Parathyroid adenoma (tissue), 2 donors: ENCODE measurements around the gene GKN2.

ENCODE experiments used
- H2AFZ ChIP-seq: fragments of 300-600 bp; sonication (generic); one replicate; pipeline ENCODE4 v1.7.0; 2017; ENCODE audit warnings: antibody characterized with exemption, mild to moderate bottlenecking
- H3K27ac ChIP-seq: fragments of 300-600 bp; sonication (generic); one replicate; pipeline ENCODE4 v1.7.0; 2017
- H3K27me3 ChIP-seq: fragments of 300-600 bp; sonication (generic); one replicate; pipeline ENCODE4 v1.7.0; 2017; ENCODE audit warnings: low read length; ENCODE audit not compliant: control insufficient read depth, insufficient read depth
- H3K36me3 ChIP-seq: fragments of 300-600 bp; sonication (generic); one replicate; pipeline ENCODE4 v1.7.0; 2017; ENCODE audit warnings: low read length; ENCODE audit not compliant: control insufficient read depth, insufficient read depth
- H3K4me1 ChIP-seq: fragments of 300-600 bp; sonication (generic); one replicate; pipeline ENCODE4 v1.7.0; 2017; ENCODE audit warnings: control low read depth
- H3K4me2 ChIP-seq: fragments of 300-600 bp; sonication (generic); one replicate; pipeline ENCODE4 v1.7.0; 2017; ENCODE audit warnings: low read length
- H3K4me3 ChIP-seq: fragments of 300-600 bp; sonication (generic); one replicate; pipeline ENCODE4 v1.7.0; 2017; ENCODE audit warnings: low read depth, low read length
- H3K79me2 ChIP-seq: fragments of 300-600 bp; sonication (generic); one replicate; pipeline ENCODE4 v1.7.0; 2017; ENCODE audit warnings: control low read depth
- H3K9ac ChIP-seq: fragments of 300-600 bp; sonication (generic); one replicate; pipeline ENCODE4 v1.7.0; 2017; ENCODE audit warnings: mild to moderate bottlenecking
- H3K9me3 ChIP-seq: fragments of 300-600 bp; sonication (generic); one replicate; pipeline ENCODE4 v1.7.0; 2017; ENCODE audit warnings: low read length; ENCODE audit not compliant: control insufficient read depth
- CTCF ChIP-seq: fragments of 300-600 bp; sonication (generic); IDR thresholded peaks from one replicate; pipeline ENCODE4 v1.7.0; 2017; ENCODE audit warnings: antibody characterized with exemption, mild to moderate bottlenecking
- donor health status: primary hyperparathyroidism.

The GKN2 gene

GRCh38 chr2:68974251-68974650 is 21.6 kb upstream of the GKN2 start, which contains the start of gene GKN1:
Gene GKN1 (plus strand): TSS chr2:68974636. CDS start chr2:68974678, 42 bp downstream.
- Histone ChIP-seq H3K27ac (no peak within 1 kb of the TSS), H3K9me3 (no peaks in the 10 kb centered on the region), H3K27me3 (no peaks in the 10 kb centered on the region), H2AFZ (no peak within 1 kb of the TSS), H3K4me2 (no peak within 1 kb of the TSS), H3K36me3 (no peaks in the 10 kb centered on the region), H3K4me1 (no peaks in the 10 kb centered on the region), H3K4me3 (no peak within 1 kb of the TSS), H3K79me2 (no peaks in the 10 kb centered on the region), H3K9ac (no peak within 1 kb of the TSS)
- TF ChIP-seq CTCF, result no peak

DNA sequence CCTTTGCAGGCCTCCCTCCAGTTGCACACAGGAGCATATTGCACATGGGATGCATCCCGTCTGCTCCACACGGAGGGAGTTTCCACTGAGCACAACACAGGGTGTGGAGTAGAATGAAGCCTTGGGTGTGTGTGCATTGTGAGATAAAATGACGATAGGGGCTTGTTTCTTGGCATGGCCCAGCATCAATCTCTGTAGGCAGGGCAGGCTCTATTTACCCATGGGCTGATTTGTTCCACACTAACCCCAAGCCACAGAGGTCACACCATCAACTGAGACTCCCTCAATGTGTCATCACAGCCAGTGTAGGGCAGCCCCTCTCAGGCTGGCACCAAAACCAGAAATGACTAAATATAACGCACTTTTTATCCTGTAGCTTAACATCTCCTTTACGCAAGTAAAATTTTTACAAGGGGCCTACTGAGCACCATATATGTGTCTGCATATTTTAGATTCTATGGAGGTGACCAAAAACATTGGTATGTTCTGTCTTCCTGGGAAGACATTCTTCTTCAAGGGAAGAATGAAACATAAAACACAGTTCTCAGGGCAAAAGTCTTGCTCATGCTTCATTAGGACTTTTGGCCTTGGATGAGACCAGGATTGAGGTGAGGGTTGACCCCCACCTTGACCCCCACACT is 19.0 kb upstream of the GKN2 start:
- Histone ChIP-seq H3K4me2 (no peak overlapping the region), H3K27me3 (no peaks in the 10 kb centered on the region), H3K79me2 (no peaks in the 10 kb centered on the region), H3K4me1 (no peaks in the 10 kb centered on the region), H3K9ac (no peak overlapping the region), H2AFZ (no peak overlapping the region), H3K36me3 (no peaks in the 10 kb centered on the region), H3K4me3 (no peak overlapping the region), H3K9me3 (no peaks in the 10 kb centered on the region), H3K27ac (no peak overlapping the region)
- no peak for TF ChIP-seq CTCF

- no peak overlapping the region for H3K9ac ChIP-seq
- no peaks in the 10 kb centered on the region for H3K79me2 ChIP-seq
- no peaks in the 10 kb centered on the region for H3K36me3 ChIP-seq
- H3K4me2 ChIP-seq, result no peak overlapping the region
- TF ChIP-seq CTCF, result no peak
- H3K27ac ChIP-seq, result no peak overlapping the region
- no peaks in the 10 kb centered on the region for H3K27me3 ChIP-seq
- no peaks in the 10 kb centered on the region for H3K4me1 ChIP-seq
- H2AFZ ChIP-seq, result no peak overlapping the region
- no peaks in the 10 kb centered on the region for H3K9me3 ChIP-seq
- no peak overlapping the region for H3K4me3 ChIP-seq
Observed at GRCh38 chr2:68970566-68971265, 18.0 kb upstream of the GKN2 start.

DNA sequence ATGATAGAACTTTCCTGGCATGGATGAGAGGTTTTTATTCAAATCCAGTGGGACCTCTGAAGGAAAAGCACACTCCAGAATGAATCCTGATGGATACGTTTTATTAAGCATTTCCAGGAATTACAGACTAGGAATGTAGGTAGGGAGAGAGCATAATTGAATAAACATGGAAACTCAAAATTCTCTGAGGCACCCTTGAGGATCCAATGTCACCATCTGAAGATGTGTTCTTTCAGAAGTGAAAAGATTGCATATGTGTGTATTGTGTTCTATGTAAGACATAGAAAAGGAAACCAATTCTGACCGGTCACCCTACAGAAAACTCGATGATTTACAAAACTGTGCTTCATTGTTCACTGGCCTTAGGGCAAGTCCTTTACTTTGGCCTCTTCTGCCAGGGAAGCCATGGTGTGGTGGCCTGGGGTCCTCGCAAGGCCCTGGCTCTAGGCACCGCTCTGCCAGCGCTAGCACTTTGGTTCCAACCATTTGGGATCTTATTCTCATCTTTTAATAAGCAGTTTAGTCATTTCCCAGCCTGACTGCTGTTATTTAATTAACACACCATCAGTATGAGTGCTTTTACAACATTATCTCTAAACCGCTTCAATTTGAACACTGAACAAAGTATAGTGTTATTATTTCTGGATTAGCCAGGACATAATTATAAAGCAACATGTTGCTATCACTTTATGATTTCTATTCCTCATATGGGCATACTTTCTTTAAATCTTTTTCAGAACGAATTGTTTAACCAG is 17.2 kb upstream of the GKN2 start:
- Histone ChIP-seq H3K79me2 (no peaks in the 10 kb centered on the region), H3K36me3 (no peaks in the 10 kb centered on the region), H3K9ac (no peak overlapping the region), H3K4me3 (no peak overlapping the region), H3K27ac (no peak overlapping the region), H3K27me3 (no peaks in the 10 kb centered on the region), H3K9me3 (no peaks in the 10 kb centered on the region), H3K4me1 (no peaks in the 10 kb centered on the region), H3K4me2 (no peak overlapping the region), H2AFZ (no peak overlapping the region)
- no peak for TF ChIP-seq CTCF
